CD4-positive, alpha-beta T cell treated with Interleukin-21 for 1 hour (primary cell): ENCODE measurements around the gene HAND2.
A peak's percentile ranks its signal among the peaks of the same experiment; 100 is the strongest.

Experiments
- DNase-seq: peaks from one replicate; pipeline ENCODE4 v3.0.0-alpha.2; 2020

The HAND2 gene

DNA sequence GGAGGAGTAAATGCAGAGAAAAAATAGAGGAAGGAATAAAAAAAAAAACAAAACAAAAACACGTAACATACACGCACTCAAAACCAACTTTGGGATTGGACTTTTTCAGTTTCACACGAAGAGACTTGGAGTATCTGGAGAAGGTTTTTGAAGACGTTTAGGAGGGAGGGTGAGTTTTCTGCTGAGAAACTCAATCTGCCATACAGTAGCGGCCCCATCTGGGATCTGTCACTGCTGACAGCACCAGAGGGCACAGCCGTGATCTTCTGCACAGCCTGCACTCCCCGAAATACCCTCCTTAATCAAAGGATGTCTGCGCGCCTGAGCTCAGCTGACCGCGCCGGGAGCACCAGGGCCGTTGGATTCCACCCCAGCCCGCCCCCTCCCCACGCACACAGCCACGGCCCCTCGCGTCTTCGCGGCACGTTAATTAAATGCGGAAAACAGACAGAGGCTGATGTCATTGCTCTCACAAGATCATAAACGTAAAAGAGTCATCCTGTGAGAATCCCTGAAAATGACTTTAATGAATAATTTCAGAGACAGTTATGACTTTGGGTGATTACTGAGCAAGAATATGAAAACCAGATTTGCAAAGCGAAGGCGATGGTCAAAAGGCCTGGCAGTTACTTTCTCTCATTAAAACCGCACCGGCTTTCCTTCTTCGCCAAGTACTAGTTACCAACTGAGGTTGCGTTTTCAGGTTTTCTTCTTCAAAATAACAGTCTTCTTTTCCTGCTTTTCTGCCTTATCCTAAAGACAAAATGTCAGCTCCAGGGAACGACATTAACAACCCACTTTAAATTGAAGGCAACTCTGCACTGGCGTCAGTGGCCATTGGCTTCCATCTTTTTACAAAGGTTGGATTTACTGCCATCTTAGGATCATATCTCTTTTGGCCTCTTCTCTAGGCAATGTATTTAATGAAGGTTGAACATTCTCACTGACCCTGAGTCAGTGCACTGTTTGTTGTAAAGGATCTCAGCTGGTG lies 10.6 kb downstream of the HAND2 start:
- no peak for DNase-seq

GRCh38 chr4:173518425-173519102 lies 11.5 kb downstream of the HAND2 start:
- no peak for DNase-seq

- DNase-seq, result no peak
These were observed 12.1 kb downstream of the HAND2 start for GRCh38 chr4:173517781-173518424.

DNA sequence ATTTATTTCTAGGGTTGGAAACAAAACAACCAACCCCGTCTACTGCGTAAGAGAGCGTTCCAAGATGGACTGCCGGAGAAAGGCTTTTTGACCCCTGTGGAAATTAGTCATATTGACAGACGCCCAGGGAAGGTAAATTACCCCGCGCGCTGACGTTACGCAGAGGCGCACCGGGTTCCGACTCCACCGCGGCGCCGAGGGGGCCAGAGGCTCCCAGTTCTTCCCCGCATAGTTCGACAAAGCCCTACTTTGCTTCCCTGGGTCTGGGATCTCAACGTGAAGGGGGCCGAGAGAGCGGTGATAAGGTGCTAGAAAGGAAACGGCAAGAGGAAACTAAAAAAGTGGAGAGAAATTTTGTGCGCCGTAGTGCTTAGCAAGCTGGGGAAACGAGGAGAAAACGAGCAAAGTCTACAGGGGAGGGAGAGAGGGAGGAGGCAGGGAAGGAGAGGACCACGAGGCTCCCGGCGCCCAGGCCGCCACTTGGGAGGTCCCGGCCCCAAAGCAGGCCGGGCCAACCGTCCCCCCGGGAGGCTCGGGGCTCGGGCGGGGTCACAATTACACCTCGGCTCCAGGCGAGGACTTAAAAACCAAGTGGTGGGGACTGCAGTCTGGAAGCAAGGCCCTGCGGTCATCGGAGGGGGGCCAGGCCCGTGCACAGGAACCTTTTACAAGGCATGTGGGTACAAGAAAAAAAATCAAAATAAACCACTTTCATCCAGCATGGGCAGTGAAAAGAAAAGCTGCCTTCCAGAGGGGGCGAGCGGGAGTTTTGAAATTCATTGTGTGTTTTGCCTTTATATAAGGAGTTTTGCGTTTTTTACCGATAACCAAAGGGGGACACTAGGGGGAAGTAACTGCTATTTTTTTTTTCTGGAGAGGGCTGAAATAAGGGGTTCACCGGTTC lies 13.2 kb downstream of the HAND2 start:
- DNase-seq, result no peak

DNA sequence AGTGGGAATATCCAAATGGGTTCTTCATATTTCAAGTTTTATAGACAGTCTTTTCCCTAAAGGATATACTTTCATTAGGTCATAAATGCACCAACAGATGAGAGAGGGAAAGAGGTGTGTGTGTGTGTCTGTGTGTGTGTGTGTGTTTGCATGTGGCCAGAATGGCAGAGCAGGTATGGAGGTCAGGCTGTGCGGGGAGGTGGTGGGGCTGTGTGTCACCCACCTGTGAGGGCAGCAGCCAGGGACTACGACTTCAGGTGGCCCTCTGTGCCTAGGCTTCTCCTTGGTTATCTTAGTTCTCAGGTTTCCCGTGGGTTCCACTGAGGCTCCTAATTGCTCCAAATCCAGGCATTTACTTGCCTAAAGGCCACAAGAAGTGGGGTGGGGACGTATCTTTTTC lies 14.6 kb downstream of the HAND2 start:
- DNase-seq, result no peak

GRCh38 chr4:173514641-173515217 lies 15.3 kb downstream of the HAND2 start:
- DNase-seq, result no peak

DNA sequence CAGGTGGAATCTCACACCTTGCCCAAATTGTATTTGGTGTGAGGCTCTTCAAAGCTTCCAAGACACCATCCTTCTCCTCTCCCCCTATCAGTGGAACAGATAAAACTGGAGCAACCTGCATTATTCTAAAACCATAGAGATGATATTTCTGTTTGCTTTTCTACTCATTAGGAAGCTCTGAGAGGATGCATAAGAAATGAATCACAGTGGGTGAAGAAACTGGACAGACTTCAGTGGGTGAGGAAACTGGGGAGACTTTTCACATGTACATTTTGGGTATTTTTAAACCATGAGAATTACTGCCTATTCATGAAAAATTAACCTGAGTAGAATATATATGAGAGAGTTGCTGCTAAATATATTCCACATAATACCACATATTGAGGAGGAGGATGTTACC lies 16.4 kb downstream of the HAND2 start:
- DNase-seq, result no peak

GRCh38 chr4:173511787-173512361 lies 18.2 kb downstream of the HAND2 start:
- no peak for DNase-seq

DNA sequence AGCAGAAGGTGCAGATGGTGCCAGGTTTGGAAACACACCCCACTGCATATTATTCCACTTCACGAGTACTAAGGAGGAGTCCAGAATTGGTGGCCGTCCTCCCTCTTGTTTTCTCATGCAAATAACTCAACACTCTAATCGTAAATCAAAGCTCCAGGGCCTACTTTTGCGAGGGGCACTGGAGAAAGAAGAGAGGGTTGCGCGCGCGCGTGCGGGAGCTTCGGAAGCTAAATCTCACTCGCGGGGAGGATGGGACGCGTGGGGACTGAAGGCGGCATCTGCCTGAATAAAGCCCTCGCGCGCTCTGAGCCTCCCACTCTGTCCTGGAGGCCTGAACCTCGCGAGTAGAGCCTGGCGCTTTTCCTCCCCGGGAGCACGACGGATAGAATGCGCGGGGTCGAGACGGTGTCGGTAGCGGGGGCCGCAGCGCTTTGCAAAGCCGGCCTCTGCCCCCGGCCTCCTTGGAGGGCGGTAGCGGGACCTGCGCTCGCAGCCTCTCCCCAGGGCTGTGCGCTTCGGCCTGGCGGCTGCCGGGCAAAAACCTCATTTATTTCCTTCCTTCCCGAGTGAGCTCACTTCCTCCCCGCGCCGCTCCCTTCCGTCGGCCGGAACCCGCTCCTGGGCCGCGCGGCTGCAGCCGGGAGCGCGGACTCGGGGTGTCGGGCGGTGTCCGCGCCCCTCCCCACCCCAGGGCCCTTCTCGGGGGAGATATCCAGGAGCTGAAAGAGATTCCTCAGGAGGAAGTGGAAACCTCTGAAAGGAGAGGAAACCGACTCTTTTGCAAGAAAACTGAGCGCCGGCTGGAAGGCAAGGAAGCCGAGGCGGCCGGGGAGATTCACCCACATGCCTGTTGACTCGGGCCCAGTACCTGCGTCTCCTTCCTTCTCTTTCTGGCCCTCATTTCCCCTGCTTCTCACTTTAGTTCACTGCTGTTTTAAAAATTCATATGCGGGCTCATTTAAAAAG lies 20.7 kb downstream of the HAND2 start:
- DNase-seq, result no peak

GRCh38 chr4:173508386-173509035 lies 21.5 kb downstream of the HAND2 start:
- no peak for DNase-seq

GRCh38 chr4:173507471-173508385 lies 22.3 kb downstream of the HAND2 start:
- no peak for DNase-seq

DNA sequence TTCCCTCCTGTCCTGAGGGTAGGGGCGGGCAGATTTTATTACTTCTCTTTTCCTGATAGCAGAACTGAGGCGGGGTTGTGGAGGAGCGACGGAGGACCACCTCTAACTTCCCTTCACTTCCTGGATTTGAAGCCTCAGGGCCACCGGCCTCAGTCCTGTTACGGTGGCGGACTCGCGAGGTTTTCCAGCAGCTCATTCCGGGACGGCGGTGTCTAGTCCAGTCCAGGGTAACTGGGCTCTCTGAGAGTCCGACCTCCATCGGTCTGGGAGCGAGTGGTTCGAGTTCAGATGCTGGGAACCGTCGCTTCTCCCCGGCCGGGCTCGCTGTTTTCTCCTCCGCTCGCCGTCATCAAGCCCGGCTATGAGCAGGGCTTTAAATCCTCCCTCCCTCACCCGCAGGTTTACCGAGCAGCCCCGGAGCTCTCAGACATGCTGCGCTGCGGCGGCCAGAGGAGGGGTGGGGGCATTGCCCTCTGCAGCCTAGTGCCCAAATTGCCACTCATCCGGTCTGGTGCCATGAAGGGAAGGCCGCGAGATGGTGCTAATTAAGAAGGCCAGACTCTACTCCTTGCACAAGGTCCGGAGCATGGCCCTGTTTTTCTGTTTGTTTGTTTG lies 23.3 kb downstream of the HAND2 start:
- no peak for DNase-seq

DNA sequence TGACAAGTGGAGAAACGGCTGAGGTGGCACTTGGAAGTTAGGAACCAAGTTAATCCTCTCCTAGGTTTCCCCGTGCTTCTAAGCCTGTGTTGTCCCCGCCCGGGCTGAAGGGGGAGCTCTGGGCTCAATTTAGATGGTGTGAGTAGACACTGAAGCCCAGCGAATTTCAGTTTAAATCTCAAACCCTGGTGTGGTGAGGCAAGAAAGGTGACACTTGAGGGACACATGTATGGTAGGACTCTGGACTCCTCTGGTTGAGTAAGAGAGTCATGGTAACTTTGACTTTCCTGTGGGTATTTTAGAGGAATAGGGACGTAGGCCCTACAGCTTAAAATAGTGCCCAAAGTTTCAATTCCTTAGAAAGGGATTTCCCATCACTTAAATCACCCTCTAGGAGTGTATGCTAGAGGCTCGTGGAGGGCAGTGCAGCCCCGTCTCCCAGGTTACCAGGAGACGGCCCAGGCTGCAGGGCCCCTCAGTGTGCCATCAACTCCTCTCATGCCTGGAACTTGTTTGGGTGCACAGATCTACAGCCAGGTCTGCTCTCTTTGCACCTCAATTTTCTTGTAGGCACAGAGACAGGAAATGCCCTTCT lies 24.0 kb downstream of the HAND2 start:
- DNase-seq, result peak; percentile 46

- no peak for DNase-seq
These were observed 25.9 kb downstream of the HAND2 start for GRCh38 chr4:173504181-173504503.

DNA sequence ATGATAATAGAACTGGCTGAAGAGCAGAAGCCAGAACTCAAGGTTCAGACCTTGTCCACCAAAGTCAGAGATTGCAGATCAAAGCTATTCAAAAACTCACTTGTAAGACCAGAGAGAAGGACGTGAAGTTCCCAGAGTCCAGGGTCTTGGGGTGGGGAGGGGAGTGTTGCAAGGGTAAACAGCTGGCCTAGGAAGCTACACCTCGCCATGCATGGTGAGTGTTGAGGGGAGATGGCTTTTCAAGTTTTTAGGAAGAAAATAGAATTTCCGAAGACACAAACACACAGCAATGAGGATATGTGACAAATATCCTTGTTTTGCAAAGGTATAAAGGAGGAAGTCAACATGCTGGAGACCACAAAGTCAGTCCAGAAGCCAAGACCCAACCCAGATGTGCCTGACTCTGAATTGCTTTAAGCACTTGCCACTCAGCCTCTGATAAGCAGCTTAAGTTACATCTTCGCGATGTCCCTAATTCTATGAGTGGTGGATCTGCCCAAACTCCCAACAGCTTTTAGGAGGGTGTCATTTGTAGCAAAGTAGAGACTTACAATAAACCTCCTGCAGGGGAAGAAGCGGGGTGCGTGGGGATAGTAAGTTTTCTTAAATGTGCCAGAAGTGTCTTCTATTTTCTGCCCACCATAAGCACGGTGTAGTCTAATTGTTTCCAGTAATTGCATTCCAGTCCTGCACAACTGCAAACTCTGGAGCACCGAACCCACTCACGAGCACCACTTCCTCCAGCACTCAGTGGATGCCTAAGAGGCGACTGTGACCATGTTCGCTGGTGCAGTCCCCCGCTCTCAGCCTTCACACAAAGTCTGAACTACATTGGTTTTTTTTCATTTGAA lies 26.5 kb downstream of the HAND2 start:
- DNase-seq, result no peak

GRCh38 chr4:173502282-173502681 lies 27.7 kb downstream of the HAND2 start:
- DNase-seq, result no peak

DNA sequence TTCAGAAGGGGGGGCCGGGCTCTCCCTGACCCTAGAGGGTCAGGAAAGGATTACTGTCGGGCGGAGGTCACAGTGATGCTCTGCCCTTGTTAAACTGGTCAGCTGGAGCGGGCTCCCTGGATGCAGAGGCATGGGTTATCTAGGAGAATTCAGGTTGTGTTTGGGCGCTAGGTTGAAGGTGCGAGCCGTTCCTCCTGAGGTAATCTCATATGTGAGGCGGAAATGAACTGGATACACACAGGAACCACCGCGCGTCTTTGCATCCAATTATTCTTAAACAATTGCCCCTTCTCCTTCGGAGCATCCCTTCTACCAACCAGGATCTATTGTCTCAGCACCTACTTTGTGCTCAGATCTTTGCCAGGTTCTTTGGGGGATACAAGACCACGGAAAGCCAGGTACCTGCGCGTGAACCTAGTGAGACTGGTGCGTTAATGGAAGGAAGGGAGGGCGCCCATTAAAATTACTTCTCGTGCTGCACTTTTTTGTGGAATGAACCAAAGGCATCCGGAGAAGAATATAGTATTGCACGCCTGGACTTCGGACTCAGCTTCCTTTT lies 28.4 kb downstream of the HAND2 start:
- DNase-seq, result no peak
